Prostate gland (tissue), 2 donors: ENCODE results near the gene ESF1. TPM values are rescaled to one million over a fixed set of nuclear protein-coding genes. Genes with fewer than 3 reads are reported as not detected.
"Not testable (repeated sequence)": the region's sequence is repeated elsewhere in the genome, so short reads cannot be mapped to it uniquely, and the experiment has no call there.

Experiments used
- DNase-seq: peaks from one replicate; pipeline ENCODE4 v3.0.0-alpha.2; 2019; ENCODE audit warnings: low spot score
- H3K27ac ChIP-seq, 2 donors: fragments of 200-600 bp; sonication (generic); 2 replicates each; pipeline ENCODE4 v1.5.1; 2017 to 2019
- H3K27me3 ChIP-seq: fragments of 200-600 bp; sonication (generic); replicated peaks from 2 replicates; pipeline ENCODE4 v1.5.1; 2019; ENCODE audit not compliant: insufficient read depth
- H3K36me3 ChIP-seq, 2 donors: fragments of 200-600 bp; sonication (generic); 1 replicate in 1 of 2; 2 replicates in 1 of 2; pipeline versions ENCODE4 v1.5.1 to v1.8.1; 2017 to 2019
- H3K4me1 ChIP-seq: fragments of 200-600 bp; sonication (generic); replicated peaks from 2 replicates; pipeline ENCODE4 v1.5.1; 2019
- H3K4me3 ChIP-seq, 2 donors: fragments of 200-600 bp; sonication (generic); 2 replicates each; pipeline ENCODE4 v1.5.1; 2017 to 2019
- H3K9me3 ChIP-seq: fragments of 200-600 bp; sonication (generic); 2 replicates; pipeline ENCODE4 v1.5.1; 2017
- CTCF ChIP-seq, 4 experiments: fragments of 200-600 bp in 2 of 4; fragments of 450-650 bp in 2 of 4; sonication (generic) in 2 of 4; IDR thresholded peaks; 1 replicate in 3 of 4; 2 replicates in 1 of 4; pipeline ENCODE4 v1.5.1; 2016 to 2019; ENCODE audit warnings: antibody characterized with exemption in 4 of 4, mild to moderate bottlenecking in 2 of 4, moderate library complexity in 2 of 4
- POLR2A ChIP-seq: fragments of 450-650 bp; IDR thresholded peaks from one replicate; pipeline ENCODE4 v1.6.1; 2016; ENCODE audit warnings: antibody characterized with exemption, mild to moderate bottlenecking
- POLR2AphosphoS5 ChIP-seq: sonication (generic); formaldehyde crosslinking; IDR thresholded peaks from one replicate; pipeline ENCODE4 v1.6.1; 2017; ENCODE audit warnings: antibody characterized with exemption
- WGBS: methylation state at CpG from one replicate; pipeline ENCODE4 v1.1.5; 2018; 5-methylcytosine and 5-hydroxymethylcytosine counted together
- intact Hi-C: fragments of 100-400 bp; cut with DNase I; formaldehyde crosslinking; loops from one replicate; pipeline ENCODE4 v1.14.2; 2022
- total RNA-seq, 2 donors: library from RNA; depleted of rRNA; stranded (reverse); fragments of >200 nt; gene quantifications; one replicate each; pipeline ENCODE4 v1.1.0, GENCODE V29; 2016

The ESF1 gene
- total RNA-seq, 2 donors from 2014 or later: 6.2 to 13.3 TPM

- Histone ChIP-seq H3K36me3 (no peaks in the 10 kb centered on the region), H3K27me3 (no peaks in the 10 kb centered on the region)
Observed at GRCh38 chr20:13772529-13772928, 12.2 kb downstream of the ESF1 start.

GRCh38 chr20:13771853-13772453, 12.8 kb downstream of the ESF1 start:
- no peak for TF ChIP-seq POLR2AphosphoS5
- TF ChIP-seq CTCF (IDR thresholded peaks at IDR 0.05): peak in 3 of 4 experiments; percentile 27 to 55 (median 36)
- Histone ChIP-seq H3K4me3 (no peak overlapping the region), H3K4me1 (no peaks in the 10 kb centered on the region), H3K36me3 (no peaks in the 10 kb centered on the region), H3K9me3 (no peaks in the 10 kb centered on the region), H3K27ac (no peak overlapping the region), H3K27me3 (no peaks in the 10 kb centered on the region)
- DNase-seq: no peak
- intact Hi-C loops: loop anchor here (5.0 to 10.0 kb wide), 3 partner anchors 217 to 650 kb away; no protein-coding TSS in a partner anchor
- WGBS: 50% methylated on average over 4 of the region's 4 CpGs

More at GRCh38 chr20:13772529-13772928, 12.2 kb downstream of the ESF1 start:
- H3K9me3 ChIP-seq: no peaks in the 10 kb centered on the region
- TF ChIP-seq POLR2A (no peak), CTCF (IDR thresholded peaks at IDR 0.05) (no peak), POLR2AphosphoS5 (no peak)
- no peak for DNase-seq
- no peaks in the 10 kb centered on the region for H3K4me1 ChIP-seq
- no peak overlapping the region for H3K4me3 ChIP-seq
- H3K27ac ChIP-seq: no peak overlapping the region
- 65% methylated on average over 4 of the region's 4 CpGs for WGBS
- intact Hi-C loops: loop anchor here (5.0 to 10.0 kb wide), 3 partner anchors 218 to 650 kb away; no protein-coding TSS in a partner anchor

GRCh38 chr20:13770141-13770540, 14.6 kb downstream of the ESF1 start:
- 88% methylated on average over 5 of the region's 5 CpGs for WGBS
- Histone ChIP-seq H3K9me3 (no peaks in the 10 kb centered on the region), H3K4me3 (no peak overlapping the region), H3K4me1 (no peaks in the 10 kb centered on the region), H3K27me3 (no peaks in the 10 kb centered on the region), H3K27ac (no peak overlapping the region), H3K36me3 (no peaks in the 10 kb centered on the region)
- TF ChIP-seq POLR2AphosphoS5: no peak
- no peak for TF ChIP-seq POLR2A
- no peak for TF ChIP-seq CTCF (IDR thresholded peaks at IDR 0.05)
- no peak for DNase-seq
- intact Hi-C loops: loop anchor here (5.0 to 10.0 kb wide), 3 partner anchors 215 to 648 kb away; no protein-coding TSS in a partner anchor

GRCh38 chr20:13765868-13766416, 18.8 kb downstream of the ESF1 start:
- H3K27ac ChIP-seq: no peak overlapping the region
- DNase-seq: no peak
- intact Hi-C loops: no loop called here
- H3K4me3 ChIP-seq: no peak overlapping the region
- TF ChIP-seq POLR2A (no peak), CTCF (IDR thresholded peaks at IDR 0.05) (no peak), POLR2AphosphoS5 (no peak)
- no peaks in the 10 kb centered on the region for H3K36me3 ChIP-seq
- no peaks in the 10 kb centered on the region for H3K9me3 ChIP-seq
- H3K4me1 ChIP-seq: no peaks in the 10 kb centered on the region
- H3K27me3 ChIP-seq: no peaks in the 10 kb centered on the region
- WGBS: 100% methylated on average over 1 of the region's 1 CpG

- Histone ChIP-seq H3K9me3 (no peaks in the 10 kb centered on the region), H3K36me3 (no peaks in the 10 kb centered on the region), H3K4me1 (no peaks in the 10 kb centered on the region), H3K27me3 (no peaks in the 10 kb centered on the region), H3K4me3 (no peak overlapping the region), H3K27ac (no peak overlapping the region)
- intact Hi-C loops: no loop called here
- DNase-seq: no peak
- TF ChIP-seq CTCF (IDR thresholded peaks at IDR 0.05): no peak
- TF ChIP-seq POLR2AphosphoS5: no peak
- TF ChIP-seq POLR2A: no peak
Observed at GRCh38 chr20:13765299-13765698, 19.4 kb downstream of the ESF1 start.

GRCh38 chr20:13760451-13760946, 24.2 kb downstream of the ESF1 start:
- H3K4me1 ChIP-seq, H3K36me3 ChIP-seq, H3K27me3 ChIP-seq, DNase-seq, H3K9me3 ChIP-seq, intact Hi-C loops, H3K4me3 ChIP-seq, H3K27ac ChIP-seq: not testable (repeated sequence)
- WGBS: 96% methylated on average over 12 of the region's 33 CpGs
